Neural progenitor cell (in vitro differentiated cells): ENCODE results near the gene DEPDC4. TPM values are rescaled to one million over a fixed set of nuclear protein-coding genes. Genes with fewer than 3 reads are reported as not detected.

ENCODE experiments used
- DNase-seq: peaks from one replicate; pipeline ENCODE4 v3.0.0-alpha.2; 2016; ENCODE audit warnings: low spot score
- H2AFZ ChIP-seq: fragments of 200-600 bp; sonication (generic); replicated peaks from 2 replicates; pipeline ENCODE4 v1.6.1; 2016; ENCODE audit warnings: antibody characterized with exemption
- H3F3A ChIP-seq: fragments of 200-600 bp; sonication (generic); 2 replicates; pipeline ENCODE4 v1.6.1; 2016; ENCODE audit warnings: antibody characterized with exemption, low read depth
- H3K27ac ChIP-seq: fragments of 200-600 bp; sonication (generic); 2 replicates; pipeline ENCODE4 v1.5.1; 2016; ENCODE audit warnings: mild to moderate bottlenecking
- H3K27me3 ChIP-seq: fragments of 200-600 bp; sonication (generic); 2 replicates; pipeline ENCODE4 v1.6.1; 2016; ENCODE audit warnings: mild to moderate bottlenecking, moderate library complexity
- H3K36me3 ChIP-seq: fragments of 200-600 bp; sonication (generic); 2 replicates; pipeline ENCODE4 v1.5.1; 2016
- H3K4me1 ChIP-seq: fragments of 200-600 bp; sonication (generic); 2 replicates; pipeline ENCODE4 v1.6.1; 2016; ENCODE audit warnings: mixed run types
- H3K4me2 ChIP-seq: fragments of 200-600 bp; sonication (generic); 2 replicates; pipeline ENCODE4 v1.6.1; 2016
- H3K4me3 ChIP-seq: fragments of 200-600 bp; sonication (generic); 2 replicates; pipeline ENCODE4 v1.5.1; 2016
- H3K79me2 ChIP-seq: fragments of 200-600 bp; sonication (generic); 2 replicates; pipeline ENCODE4 v1.6.1; 2016; ENCODE audit warnings: low read depth
- H3K9ac ChIP-seq: fragments of 200-600 bp; sonication (generic); 2 replicates; pipeline ENCODE4 v1.6.1; 2016
- H3K9me3 ChIP-seq: fragments of 200-600 bp; sonication (generic); 2 replicates; pipeline ENCODE4 v1.5.1; 2016; ENCODE audit warnings: low read depth
- H4K20me1 ChIP-seq: fragments of 200-600 bp; sonication (generic); 2 replicates; pipeline ENCODE4 v1.6.1; 2016; ENCODE audit warnings: low read depth
- H3K27ac Mint-ChIP-seq: 3 replicates; pipeline ENCODE4 v1.8.0; 2021; ENCODE audit warnings: mixed read lengths
- H3K27me3 Mint-ChIP-seq: 2 replicates; pipeline ENCODE4 v1.8.0; 2022; ENCODE audit warnings: low read depth, mild to moderate bottlenecking, inconsistent platforms, moderate library complexity, mixed read lengths; ENCODE audit not compliant: insufficient read depth
- H3K36me3 Mint-ChIP-seq: 3 replicates; pipeline ENCODE4 v1.8.0; 2021; ENCODE audit warnings: mixed read lengths
- H3K4me1 Mint-ChIP-seq: 3 replicates; pipeline ENCODE4 v1.8.0; 2021; ENCODE audit warnings: mixed read lengths
- H3K4me3 Mint-ChIP-seq: 3 replicates; pipeline ENCODE4 v1.8.0; 2021; ENCODE audit warnings: mild to moderate bottlenecking, moderate library complexity, mixed read lengths
- H3K9me3 Mint-ChIP-seq: 3 replicates; pipeline ENCODE4 v1.8.0; 2020; ENCODE audit warnings: mixed read lengths
- CTCF ChIP-seq: fragments of 200-600 bp; sonication (generic); IDR thresholded peaks from 2 replicates; pipeline ENCODE4 v1.5.1; 2017; ENCODE audit warnings: antibody characterized with exemption, mild to moderate bottlenecking
- EZH2 ChIP-seq: fragments of 200-600 bp; sonication (generic); IDR thresholded peaks from 2 replicates; pipeline ENCODE4 v1.6.1; 2017; ENCODE audit warnings: antibody characterized with exemption, mild to moderate bottlenecking, moderate library complexity
- EZH2phosphoT487 ChIP-seq: fragments of 200-600 bp; sonication (generic); IDR thresholded peaks from 2 replicates; pipeline ENCODE4 v1.6.1; 2017; ENCODE audit warnings: antibody characterized with exemption
- total RNA-seq: library from RNA; depleted of rRNA; stranded (reverse); fragments of >200 nt; gene quantifications from 2 replicates; pipeline ENCODE4 v1.2.3, GENCODE V29; 2015; ENCODE audit warnings: low replicate concordance

Gene DEPDC4
- total RNA-seq, 1 donor from 2014 or later, result 4.2 TPM

GRCh38 chr12:100249941-100250340, 16.9 kb downstream of the DEPDC4 start:
- H2AFZ ChIP-seq, result no peak overlapping the region
- peaks cover 6% of the 10 kb centered on the region for H3F3A ChIP-seq
- no peak overlapping the region for H3K4me3 ChIP-seq
- Mint-ChIP-seq H3K36me3 (no peaks in the 10 kb centered on the region), H3K4me3 (no peak overlapping the region), H3K9me3 (no peaks in the 10 kb centered on the region), H3K27ac (no peak overlapping the region), H3K27me3 (peaks cover 2% of the 10 kb centered on the region), H3K4me1 (no peaks in the 10 kb centered on the region)
- TF ChIP-seq EZH2phosphoT487 (no peak), EZH2 (no peak)
- no peaks in the 10 kb centered on the region for H3K27me3 ChIP-seq
- no peak for DNase-seq
- H4K20me1 ChIP-seq, result no peaks in the 10 kb centered on the region
- H3K9me3 ChIP-seq, result no peaks in the 10 kb centered on the region
- H3K9ac ChIP-seq, result no peak overlapping the region
- H3K4me2 ChIP-seq, result no peak overlapping the region
- no peak overlapping the region for H3K27ac ChIP-seq
- no peaks in the 10 kb centered on the region for H3K79me2 ChIP-seq
- no peaks in the 10 kb centered on the region for H3K36me3 ChIP-seq
- H3K4me1 ChIP-seq, result no peaks in the 10 kb centered on the region

- H3K27me3 ChIP-seq, result no peaks in the 10 kb centered on the region
- DNase-seq, result no peak
- no peak overlapping the region for H2AFZ ChIP-seq
- no peak overlapping the region for H3K27ac ChIP-seq
- no peak overlapping the region for H3K4me3 ChIP-seq
- no peaks in the 10 kb centered on the region for H3K9me3 ChIP-seq
- Mint-ChIP-seq H3K36me3 (no peaks in the 10 kb centered on the region), H3K27me3 (peaks cover 2% of the 10 kb centered on the region), H3K4me1 (no peaks in the 10 kb centered on the region), H3K9me3 (no peaks in the 10 kb centered on the region), H3K27ac (no peak overlapping the region), H3K4me3 (no peak overlapping the region)
- no peak for TF ChIP-seq CTCF
- TF ChIP-seq EZH2, result no peak
- TF ChIP-seq EZH2phosphoT487, result no peak
- no peaks in the 10 kb centered on the region for H3K79me2 ChIP-seq
- H3K36me3 ChIP-seq, result no peaks in the 10 kb centered on the region
- H4K20me1 ChIP-seq, result no peaks in the 10 kb centered on the region
- H3F3A ChIP-seq, result no peaks in the 10 kb centered on the region
- no peak overlapping the region for H3K4me2 ChIP-seq
- H3K4me1 ChIP-seq, result no peaks in the 10 kb centered on the region
- no peak overlapping the region for H3K9ac ChIP-seq
Observed at GRCh38 chr12:100248886-100249285, 18.0 kb downstream of the DEPDC4 start.

GRCh38 chr12:100247765-100248164, 19.1 kb downstream of the DEPDC4 start:
- H2AFZ ChIP-seq, result no peak overlapping the region
- no peaks in the 10 kb centered on the region for H3K36me3 Mint-ChIP-seq

More at GRCh38 chr12:100247765-100248164, 19.1 kb downstream of the DEPDC4 start:
- no peaks in the 10 kb centered on the region for H3K27me3 ChIP-seq
- no peaks in the 10 kb centered on the region for H3K9me3 ChIP-seq
- H4K20me1 ChIP-seq, result no peaks in the 10 kb centered on the region
- no peak overlapping the region for H3K9ac ChIP-seq
- no peak overlapping the region for H3K4me2 ChIP-seq
- no peaks in the 10 kb centered on the region for H3F3A ChIP-seq
- Mint-ChIP-seq H3K27me3 (peaks cover 2% of the 10 kb centered on the region), H3K4me3 (no peak overlapping the region), H3K4me1 (no peaks in the 10 kb centered on the region), H3K9me3 (no peaks in the 10 kb centered on the region), H3K27ac (no peak overlapping the region)
- no peaks in the 10 kb centered on the region for H3K4me1 ChIP-seq
- no peak for TF ChIP-seq CTCF
- no peak for TF ChIP-seq EZH2phosphoT487
- TF ChIP-seq EZH2, result no peak
- H3K79me2 ChIP-seq, result no peaks in the 10 kb centered on the region
- no peaks in the 10 kb centered on the region for H3K36me3 ChIP-seq
- no peak overlapping the region for H3K27ac ChIP-seq
- no peak overlapping the region for H3K4me3 ChIP-seq
- no peak for DNase-seq
